Measurements from ENCODE around the gene TAS1R3.

GRCh38 chr1:1335792-1336248, 4.7 kb downstream of the TAS1R3 start:
- TF ChIP-seq NR3C1 (CRISPR knock-in tag; conservative IDR thresholded peaks at IDR 0.05; ENCODE audit: low read depth) (no peak), CTCF (IDR thresholded peaks at IDR 0.05) (no peak), NR1H2 (CRISPR knock-in tag; IDR thresholded peaks at IDR 0.05) (no peak), ATF6 (CRISPR knock-in tag; IDR thresholded peaks at IDR 0.05) (no peak), ESRRA (CRISPR knock-in tag; IDR thresholded peaks at IDR 0.05; ENCODE audit: borderline replicate concordance) (no peak), FOXP1 (CRISPR knock-in tag; IDR thresholded peaks at IDR 0.05; ENCODE audit: borderline replicate concordance) (no peak), IRF1 (CRISPR knock-in tag; IDR thresholded peaks at IDR 0.05) (no peak)

Data from WTC11 (cell line).